ENCODE measurements around the gene PRDX5.
A peak's percentile ranks its signal among the peaks of the same experiment; 100 is the strongest.
"Not testable (repeated sequence)": the region's sequence is repeated elsewhere in the genome, so short reads cannot be mapped to it uniquely, and the experiment has no call there.

The PRDX5 gene

GRCh38 chr11:64306563-64306875 is 11.4 kb upstream of the PRDX5 start:
- DNase-seq = no peak

- DNase-seq = no peak
Measured at GRCh38 chr11:64306876-64307622, 10.9 kb upstream of the PRDX5 start.

- DNase-seq = not testable (repeated sequence)
Measured at GRCh38 chr11:64307795-64308194, 10.1 kb upstream of the PRDX5 start.

- DNase-seq = no peak
Measured at GRCh38 chr11:64312947-64313346, 5.0 kb upstream of the PRDX5 start.

- DNase-seq = no peak
Measured at GRCh38 chr11:64313491-64314145, 4.3 kb upstream of the PRDX5 start.

- no peak for DNase-seq
Measured at GRCh38 chr11:64314146-64314804, 3.6 kb upstream of the PRDX5 start.

- DNase-seq = no peak
Measured at GRCh38 chr11:64314805-64315561, 2.9 kb upstream of the PRDX5 start.

GRCh38 chr11:64315667-64316526 is 2.0 kb upstream of the PRDX5 start:
- DNase-seq = not testable (repeated sequence)

GRCh38 chr11:64316672-64317324 is 1.1 kb upstream of the PRDX5 start:
- no peak for DNase-seq

- DNase-seq = peak; percentile 96
Measured at GRCh38 chr11:64317325-64317960, 478 bp upstream of the PRDX5 start, which contains the start of gene TRMT112. Gene TRMT112 (minus strand): TSS chr11:64317559. CDS start chr11:64317526, 33 bp downstream.

- no peak for DNase-seq
Measured at GRCh38 chr11:64318766-64319761, 1.1 kb downstream of the PRDX5 start.

GRCh38 chr11:64320556-64320955 is 2.6 kb downstream of the PRDX5 start:
- DNase-seq = no peak

- no peak for DNase-seq
Measured at GRCh38 chr11:64321026-64321425, 3.1 kb downstream of the PRDX5 start.

GRCh38 chr11:64321533-64321932 is 3.6 kb downstream of the PRDX5 start:
- DNase-seq = no peak

GRCh38 chr11:64322925-64323260 is 5.0 kb downstream of the PRDX5 start:
- DNase-seq = no peak

- DNase-seq = no peak
Measured at GRCh38 chr11:64323373-64323772, 5.5 kb downstream of the PRDX5 start.

- not testable (repeated sequence) for DNase-seq
Measured at GRCh38 chr11:64323984-64324383, 6.1 kb downstream of the PRDX5 start.

- DNase-seq = no peak
Measured at GRCh38 chr11:64324692-64325469, 7.0 kb downstream of the PRDX5 start.

GRCh38 chr11:64327375-64327774 is 9.5 kb downstream of the PRDX5 start:
- no peak for DNase-seq

Measured in KG1 (cell line).